Measurements from ENCODE around the gene ITGA1. TPM values are rescaled to one million over a fixed set of nuclear protein-coding genes. Genes with fewer than 3 reads are reported as not detected.
A peak's percentile ranks its signal among the peaks of the same experiment; 100 is the strongest.

ITGA1 gene
- total and polyA plus RNA-seq, 2 donors (not counting 1 experiment from before 2014, with no cell fraction given) = 12.6 to 115 TPM

GRCh38 chr5:52751137-52751536 is 36.6 kb upstream of the ITGA1 start:
- peak in 1 of 2 donors; percentile 40 for DNase-seq (ENCODE audit: low read depth in 2 of 2)
- no peaks in the 10 kb centered on the region for H3K9me3 ChIP-seq (ENCODE audit: control insufficient read depth, insufficient read depth, low read depth, low read length)
- H3K79me2 ChIP-seq (ENCODE audit: control insufficient read depth, insufficient read depth, low read length) = no peaks in the 10 kb centered on the region
- no peak overlapping the region for H3K27ac ChIP-seq (ENCODE audit: insufficient read depth, low read length)
- no peaks in the 10 kb centered on the region for H3K4me1 ChIP-seq (ENCODE audit: control insufficient read depth, extremely low read depth, insufficient read depth, low read length)
- TF ChIP-seq EZH2 (IDR thresholded peaks at IDR 0.05; ENCODE audit: low read length, missing control alignments) = no peak
- no peak for TF ChIP-seq CTCF (conservative IDR thresholded peaks at IDR 0.05 in 1 of 2, IDR thresholded peaks at IDR 0.05 in 1 of 2; ENCODE audit: low read depth in 1 of 2, low read length in 2 of 2)
- H3K4me3 ChIP-seq (replicated peaks in 1 of 4; ENCODE audit: control extremely low read depth in 1 of 4, insufficient read depth in 1 of 4, low read depth in 3 of 4, low read length in 4 of 4) = no peak overlapping the region
- H3K27me3 ChIP-seq (ENCODE audit: control insufficient read depth, insufficient read depth, low read length) = no peaks in the 10 kb centered on the region
- no peak overlapping the region for H2AFZ ChIP-seq (ENCODE audit: low read length)
- no peaks in the 10 kb centered on the region for H4K20me1 ChIP-seq (ENCODE audit: control insufficient read depth, extremely low read depth, insufficient read depth, low read length)
- no peak overlapping the region for H3K4me2 ChIP-seq (ENCODE audit: extremely low read depth, insufficient read depth, low read length)
- H3K36me3 ChIP-seq (ENCODE audit: control insufficient read depth, insufficient read depth, low read length) = no peaks in the 10 kb centered on the region
- H3K9ac ChIP-seq (ENCODE audit: insufficient read depth, low read length) = no peak overlapping the region

GRCh38 chr5:52754051-52754450 is 33.7 kb upstream of the ITGA1 start:
- H3K4me1 ChIP-seq (ENCODE audit: control insufficient read depth, extremely low read depth, insufficient read depth, low read length) = no peaks in the 10 kb centered on the region
- H3K4me2 ChIP-seq (ENCODE audit: extremely low read depth, insufficient read depth, low read length) = no peak overlapping the region
- no peaks in the 10 kb centered on the region for H3K9me3 ChIP-seq (ENCODE audit: control insufficient read depth, insufficient read depth, low read depth, low read length)
- no peaks in the 10 kb centered on the region for H3K27me3 ChIP-seq (ENCODE audit: control insufficient read depth, insufficient read depth, low read length)
- no peaks in the 10 kb centered on the region for H4K20me1 ChIP-seq (ENCODE audit: control insufficient read depth, extremely low read depth, insufficient read depth, low read length)
- no peak overlapping the region for H2AFZ ChIP-seq (ENCODE audit: low read length)
- H3K27ac ChIP-seq (ENCODE audit: insufficient read depth, low read length) = no peak overlapping the region
- no peak overlapping the region for H3K9ac ChIP-seq (ENCODE audit: insufficient read depth, low read length)
- no peak overlapping the region for H3K4me3 ChIP-seq (replicated peaks in 1 of 4; ENCODE audit: control extremely low read depth in 1 of 4, insufficient read depth in 1 of 4, low read depth in 3 of 4, low read length in 4 of 4)
- H3K36me3 ChIP-seq (ENCODE audit: control insufficient read depth, insufficient read depth, low read length) = no peaks in the 10 kb centered on the region
- no peak for DNase-seq (ENCODE audit: low read depth in 2 of 2)
- no peaks in the 10 kb centered on the region for H3K79me2 ChIP-seq (ENCODE audit: control insufficient read depth, insufficient read depth, low read length)
- no peak for TF ChIP-seq EZH2 (IDR thresholded peaks at IDR 0.05; ENCODE audit: low read length, missing control alignments)
- no peak for TF ChIP-seq CTCF (conservative IDR thresholded peaks at IDR 0.05 in 1 of 2, IDR thresholded peaks at IDR 0.05 in 1 of 2; ENCODE audit: low read depth in 1 of 2, low read length in 2 of 2)

- Histone ChIP-seq H2AFZ (ENCODE audit: low read length) (no peak overlapping the region), H3K4me3 (replicated peaks in 1 of 4; ENCODE audit: control extremely low read depth in 1 of 4, insufficient read depth in 1 of 4, low read depth in 3 of 4, low read length in 4 of 4) (no peak overlapping the region), H3K9me3 (ENCODE audit: control insufficient read depth, insufficient read depth, low read depth, low read length) (no peaks in the 10 kb centered on the region), H3K79me2 (ENCODE audit: control insufficient read depth, insufficient read depth, low read length) (no peaks in the 10 kb centered on the region), H3K9ac (ENCODE audit: insufficient read depth, low read length) (no peak overlapping the region), H3K4me2 (ENCODE audit: extremely low read depth, insufficient read depth, low read length) (no peak overlapping the region), H3K4me1 (ENCODE audit: control insufficient read depth, extremely low read depth, insufficient read depth, low read length) (no peaks in the 10 kb centered on the region), H3K36me3 (ENCODE audit: control insufficient read depth, insufficient read depth, low read length) (no peaks in the 10 kb centered on the region), H3K27me3 (ENCODE audit: control insufficient read depth, insufficient read depth, low read length) (no peaks in the 10 kb centered on the region), H4K20me1 (ENCODE audit: control insufficient read depth, extremely low read depth, insufficient read depth, low read length) (no peaks in the 10 kb centered on the region), H3K27ac (ENCODE audit: insufficient read depth, low read length) (no peak overlapping the region)
- no peak for DNase-seq (ENCODE audit: low read depth in 2 of 2)
- TF ChIP-seq EZH2 (IDR thresholded peaks at IDR 0.05; ENCODE audit: low read length, missing control alignments) = no peak
These were observed 30.2 kb upstream of the ITGA1 start for GRCh38 chr5:52757527-52757926.
